SH-SY5Y (cell line): ENCODE data around the gene PLXNB1.

Source experiments
- GATA2 ChIP-seq: IDR thresholded peaks from 2 replicates; pipeline ENCODE4 v1.6.1; 2011; ENCODE audit warnings: mild to moderate bottlenecking, low read depth, low read length
- GATA3 ChIP-seq: IDR thresholded peaks from 2 replicates; pipeline ENCODE4 v1.6.1; 2011; ENCODE audit warnings: low read depth, mild to moderate bottlenecking, low read length, moderate library complexity

DNA sequence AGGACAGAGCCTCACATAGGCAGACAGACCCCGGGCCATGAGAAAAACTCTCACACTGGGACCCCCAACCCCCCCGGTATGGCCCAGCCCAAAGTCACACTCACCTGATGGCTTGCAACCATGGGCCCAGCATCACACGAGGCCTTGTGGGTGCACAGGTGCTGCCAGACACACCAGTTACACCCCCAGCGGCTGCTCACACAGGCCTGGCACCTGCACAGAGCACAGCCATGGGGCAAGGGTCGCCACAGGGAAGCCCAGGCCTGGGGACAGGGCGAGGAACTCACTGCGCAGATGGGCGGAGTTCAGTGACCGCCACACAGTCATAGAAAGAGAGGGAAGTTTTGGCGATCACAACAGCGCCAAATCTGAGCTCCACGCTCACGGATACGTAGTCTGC lies 9.3 kb downstream of the PLXNB1 start:
- TF ChIP-seq GATA3 (no peak), GATA2 (no peak)
